Lung (tissue), 12 donors: ENCODE data around the gene NFATC4. TPM values are rescaled to one million over a fixed set of nuclear protein-coding genes. Genes with fewer than 3 reads are reported as not detected.
"Not testable (repeated sequence)": the region's sequence is repeated elsewhere in the genome, so short reads cannot be mapped to it uniquely, and the experiment has no call there.

Experiments used
- ATAC-seq: fragments of 200-7000 bp; cut with Tn5 transposase; one replicate; pipeline ENCODE4 v1.9.1; 2020; ENCODE audit warnings: moderate number of reproducible peaks; ENCODE audit not compliant: insufficient read depth, low FRiP score
- DNase-seq, 3 donors: peaks; one replicate each; pipeline ENCODE4 v3.0.0-alpha.2; 2013 to 2017
- H3K27ac ChIP-seq, 2 donors: one replicate each; pipeline ENCODE4 v1.5.1; 2013; ENCODE audit warnings: mild to moderate bottlenecking in 2 of 2, moderate library complexity in 2 of 2, control low read depth in 1 of 2, inconsistent platforms in 1 of 2, low read depth in 1 of 2, low read length in 1 of 2
- H3K27me3 ChIP-seq, 3 donors: one replicate each; pipeline ENCODE4 v1.5.1; 2013; ENCODE audit warnings: low read length in 2 of 3; ENCODE audit not compliant: control insufficient read depth in 3 of 3, insufficient read depth in 3 of 3
- H3K36me3 ChIP-seq, 4 donors: one replicate each; pipeline ENCODE4 v1.5.1; 2013; ENCODE audit warnings: low read length in 4 of 4, mild to moderate bottlenecking in 1 of 4, moderate library complexity in 1 of 4; ENCODE audit not compliant: control insufficient read depth in 4 of 4, insufficient read depth in 4 of 4
- H3K4me1 ChIP-seq, 5 donors: one replicate each; pipeline ENCODE4 v1.5.1; 2013; ENCODE audit warnings: low read length in 5 of 5, mild to moderate bottlenecking in 2 of 5, moderate library complexity in 1 of 5; ENCODE audit not compliant: control insufficient read depth in 5 of 5, insufficient read depth in 5 of 5
- H3K4me3 ChIP-seq: one replicate; pipeline ENCODE4 v1.5.1; 2013; ENCODE audit warnings: mild to moderate bottlenecking, control low read depth, moderate library complexity
- H3K9ac ChIP-seq, 2 donors: one replicate each; pipeline ENCODE4 v1.5.1; 2013; ENCODE audit warnings: low read length in 2 of 2, control low read depth in 1 of 2; ENCODE audit not compliant: insufficient read depth in 1 of 2
- H3K9me3 ChIP-seq, 4 donors: one replicate each; pipeline ENCODE4 v1.5.1; 2013; ENCODE audit warnings: low read length in 3 of 4, mild to moderate bottlenecking in 1 of 4, moderate library complexity in 1 of 4; ENCODE audit not compliant: control insufficient read depth in 4 of 4, insufficient read depth in 3 of 4
- whole genome bisulfite sequencing, 2 donors: extraction: QIAGEN DNeasy Blood & Tissue Kit; methylation state at CpG; one replicate each; pipeline ENCODE4 v1.1.7; 2013; 5-methylcytosine and 5-hydroxymethylcytosine counted together
- polyA plus RNA-seq, 2 donors: library from polyadenylated mRNA; stranded (reverse); fragments of 200-250 nt; gene quantifications; one replicate each; pipeline ENCODE4 v1.2.1, GENCODE V29; 2013
- total RNA-seq, 2 donors: library from RNA; depleted of rRNA in 1 of 2; stranded (reverse); fragments of >200 nt in 1 of 2; gene quantifications; one replicate each; pipeline ENCODE4 v1.2.1, GENCODE V29; 2014 to 2021
- TF ChIP-seq, protein P1 (sequence below): IDR thresholded peaks from 2 replicates; pipeline ENCODE4 v1.5.1; 2012; ENCODE audit warnings: mild to moderate bottlenecking; ENCODE audit errors: control extremely low read depth, extremely low read depth
- donor health status: control.
- donor health status: control.
- donor health status: Bipolar disorder and iron deficiency.
- donor health status: healthy.
- donor health status: DM: yes; HTN: yes; CAD: no.

Gene NFATC4
- total and polyA plus RNA-seq, 4 donors = 13.9 to 71.4 (median 38.4) TPM

DNA sequence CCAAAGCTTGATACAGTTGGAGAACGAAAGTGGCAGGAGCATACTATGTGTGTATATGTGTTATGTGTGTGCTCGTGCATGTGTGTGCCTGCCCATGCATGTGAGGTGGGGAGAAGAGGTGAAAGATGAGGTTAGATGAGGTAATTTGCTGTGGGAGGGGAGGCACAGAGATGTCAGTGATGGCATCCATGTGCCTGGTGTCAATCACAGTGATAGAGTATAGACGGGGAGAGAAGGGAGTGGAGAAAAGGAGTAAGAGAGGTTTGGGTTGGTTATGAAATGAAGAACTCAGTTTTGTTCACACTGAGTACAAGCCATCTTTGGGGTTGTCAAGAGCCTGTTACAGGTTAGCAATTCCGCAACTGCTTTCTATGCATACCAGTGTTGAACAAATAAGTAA lies 16.2 kb downstream of the NFATC4 start:
- ATAC-seq = no peak
- Histone ChIP-seq H3K27ac (no peak overlapping the region), H3K4me1 (peaks cover 0 to 15% (median 1%) of the 10 kb centered on the region in 5 donors), H3K4me3 (no peak overlapping the region), H3K27me3 (no peaks in the 10 kb centered on the region), H3K9me3 (no peaks in the 10 kb centered on the region), H3K36me3 (no peaks in the 10 kb centered on the region), H3K9ac (no peak overlapping the region)
- 89 to 92% methylated on average over 4 of the region's 4 CpGs for WGBS, 2 donors
- TF ChIP-seq, protein P1, sequence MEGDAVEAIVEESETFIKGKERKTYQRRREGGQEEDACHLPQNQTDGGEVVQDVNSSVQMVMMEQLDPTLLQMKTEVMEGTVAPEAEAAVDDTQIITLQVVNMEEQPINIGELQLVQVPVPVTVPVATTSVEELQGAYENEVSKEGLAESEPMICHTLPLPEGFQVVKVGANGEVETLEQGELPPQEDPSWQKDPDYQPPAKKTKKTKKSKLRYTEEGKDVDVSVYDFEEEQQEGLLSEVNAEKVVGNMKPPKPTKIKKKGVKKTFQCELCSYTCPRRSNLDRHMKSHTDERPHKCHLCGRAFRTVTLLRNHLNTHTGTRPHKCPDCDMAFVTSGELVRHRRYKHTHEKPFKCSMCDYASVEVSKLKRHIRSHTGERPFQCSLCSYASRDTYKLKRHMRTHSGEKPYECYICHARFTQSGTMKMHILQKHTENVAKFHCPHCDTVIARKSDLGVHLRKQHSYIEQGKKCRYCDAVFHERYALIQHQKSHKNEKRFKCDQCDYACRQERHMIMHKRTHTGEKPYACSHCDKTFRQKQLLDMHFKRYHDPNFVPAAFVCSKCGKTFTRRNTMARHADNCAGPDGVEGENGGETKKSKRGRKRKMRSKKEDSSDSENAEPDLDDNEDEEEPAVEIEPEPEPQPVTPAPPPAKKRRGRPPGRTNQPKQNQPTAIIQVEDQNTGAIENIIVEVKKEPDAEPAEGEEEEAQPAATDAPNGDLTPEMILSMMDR = no peak
- DNase-seq = no peak

DNA sequence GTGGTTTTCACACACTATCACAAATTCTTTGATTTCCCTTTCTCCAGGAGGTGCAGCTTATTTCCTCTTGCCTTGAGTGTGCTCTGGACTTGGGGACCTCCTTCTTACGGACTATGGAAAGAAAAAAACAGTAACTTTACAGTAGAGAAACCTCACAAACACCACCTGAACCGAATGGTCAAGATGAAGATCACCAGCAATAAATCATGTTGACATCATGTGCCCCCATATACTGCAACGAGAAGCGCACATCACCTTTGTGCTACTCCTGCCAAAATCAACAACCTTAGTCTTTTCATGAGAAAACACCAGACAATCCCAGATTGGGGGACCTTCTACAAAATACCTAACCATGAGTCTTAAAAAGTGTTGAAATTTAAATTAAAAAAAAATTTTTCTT lies 17.5 kb downstream of the NFATC4 start:
- Histone ChIP-seq H3K9ac (no peak overlapping the region), H3K9me3 (no peaks in the 10 kb centered on the region), H3K27ac (no peak overlapping the region), H3K4me1 (peaks cover 0 to 18% (median 5%) of the 10 kb centered on the region in 5 donors), H3K4me3 (no peak overlapping the region), H3K27me3 (no peaks in the 10 kb centered on the region), H3K36me3 (no peaks in the 10 kb centered on the region)
- 85 to 86% methylated on average over 4 of the region's 4 CpGs for WGBS, 2 donors
- no peak for ATAC-seq
- DNase-seq = no peak
- TF ChIP-seq, protein P1 = no peak

DNA sequence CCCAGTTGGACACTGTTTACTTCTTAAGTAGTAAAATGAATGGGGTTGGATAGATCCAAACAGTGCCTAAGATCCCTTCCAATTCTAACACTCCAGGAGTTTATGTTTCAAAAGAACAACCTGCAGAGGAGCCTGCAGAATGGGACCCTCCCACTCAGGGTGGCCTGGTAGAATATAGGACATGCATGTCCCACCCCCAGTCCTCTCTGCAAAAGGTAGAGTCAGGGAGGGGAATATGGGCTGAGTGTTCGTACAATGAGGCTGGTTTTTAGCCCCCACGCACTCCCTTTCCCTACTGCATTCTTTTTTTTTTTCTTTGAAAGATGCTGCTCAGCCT lies 19.0 kb downstream of the NFATC4 start:
- Histone ChIP-seq H3K27ac (no peak overlapping the region), H3K4me1 (peaks cover 0 to 20% (median 8%) of the 10 kb centered on the region in 5 donors), H3K9ac (no peak overlapping the region), H3K4me3 (no peak overlapping the region), H3K36me3 (no peaks in the 10 kb centered on the region), H3K27me3 (no peaks in the 10 kb centered on the region), H3K9me3 (no peaks in the 10 kb centered on the region)
- no peak for DNase-seq
- WGBS, 2 donors = 79 to 95% methylated on average over 2 of the region's 2 CpGs
- ATAC-seq = no peak
- TF ChIP-seq, protein P1 = no peak

DNA sequence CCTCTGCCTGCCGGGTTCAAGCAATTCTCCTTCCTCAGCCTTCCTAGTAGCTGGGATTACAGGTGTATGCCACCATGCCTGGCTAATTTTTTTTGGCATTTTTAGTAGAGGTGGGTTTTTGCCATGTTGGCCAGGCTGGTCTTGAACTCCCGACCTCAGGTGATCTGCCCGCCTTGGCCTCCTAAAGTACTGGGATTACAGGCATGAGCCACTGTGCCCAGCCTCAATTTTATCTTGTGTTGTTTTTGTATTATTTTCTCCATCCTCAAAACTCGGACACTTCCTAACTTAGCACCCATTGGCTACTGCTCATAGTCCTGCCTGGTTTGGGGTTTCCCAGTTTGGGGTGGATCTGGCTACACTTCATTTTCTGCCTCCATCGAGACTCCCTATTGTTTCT lies 19.6 kb downstream of the NFATC4 start:
- H3K27ac ChIP-seq, H3K27me3 ChIP-seq, H3K9ac ChIP-seq, H3K9me3 ChIP-seq, DNase-seq, H3K36me3 ChIP-seq, H3K4me3 ChIP-seq, ATAC-seq: not testable (repeated sequence)
- peaks cover 0 to 25% (median 7%) of the 10 kb centered on the region in 5 donors for H3K4me1 ChIP-seq
- 90 to 94% methylated on average over 5 of the region's 5 CpGs for WGBS, 2 donors
